Measurements from ENCODE around the gene NDUFS6.

- no peak for TF ChIP-seq CTCF (IDR thresholded peaks at IDR 0.05)
- TF ChIP-seq POLR2AphosphoS5 (IDR thresholded peaks at IDR 0.05; ENCODE audit: insufficient read depth in 1 of 2, low read depth in 1 of 2), result no peak
- TF ChIP-seq POLR2A (IDR thresholded peaks at IDR 0.05), result no peak
Observed at GRCh38 chr5:1860021-1860610, 58.9 kb downstream of the NDUFS6 start.

Data from vagina (tissue), 2 donors.